ENCODE measurements around the gene ZC3H12C.

ZC3H12C gene

DNA sequence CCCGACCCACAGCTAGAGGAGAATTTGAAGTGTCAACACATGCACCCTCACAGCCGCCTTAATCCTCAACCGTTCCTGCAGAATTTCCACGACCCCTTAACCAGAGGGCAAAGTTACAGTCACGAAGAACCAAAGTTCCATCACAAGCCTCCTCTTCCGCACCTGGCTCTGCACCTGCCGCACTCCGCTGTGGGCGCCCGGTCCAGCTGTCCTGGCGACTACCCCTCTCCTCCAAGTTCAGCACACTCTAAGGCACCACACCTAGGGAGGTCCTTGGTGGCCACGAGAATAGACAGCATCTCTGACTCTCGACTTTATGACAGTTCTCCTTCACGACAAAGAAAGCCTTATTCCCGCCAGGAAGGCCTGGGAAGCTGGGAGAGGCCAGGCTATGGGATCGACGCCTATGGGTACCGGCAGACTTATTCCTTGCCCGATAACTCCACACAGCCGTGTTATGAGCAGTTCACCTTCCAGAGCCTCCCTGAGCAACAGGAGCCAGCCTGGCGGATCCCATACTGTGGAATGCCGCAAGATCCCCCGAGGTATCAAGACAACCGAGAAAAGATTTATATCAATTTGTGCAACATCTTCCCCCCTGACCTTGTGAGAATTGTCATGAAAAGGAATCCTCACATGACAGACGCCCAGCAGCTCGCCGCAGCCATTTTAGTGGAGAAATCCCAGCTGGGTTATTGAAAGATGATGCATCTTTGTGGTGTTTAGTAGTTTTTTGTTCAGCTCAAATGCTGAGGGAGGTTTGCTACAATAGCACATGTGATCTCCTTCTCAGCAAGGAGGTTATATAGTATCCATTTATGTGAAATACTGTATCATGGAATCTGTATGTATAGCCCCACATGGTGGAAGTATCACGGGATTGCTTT is 72.1 kb downstream of the ZC3H12C start:
- no peak for DNase-seq (ENCODE audit: low spot score)

DNA sequence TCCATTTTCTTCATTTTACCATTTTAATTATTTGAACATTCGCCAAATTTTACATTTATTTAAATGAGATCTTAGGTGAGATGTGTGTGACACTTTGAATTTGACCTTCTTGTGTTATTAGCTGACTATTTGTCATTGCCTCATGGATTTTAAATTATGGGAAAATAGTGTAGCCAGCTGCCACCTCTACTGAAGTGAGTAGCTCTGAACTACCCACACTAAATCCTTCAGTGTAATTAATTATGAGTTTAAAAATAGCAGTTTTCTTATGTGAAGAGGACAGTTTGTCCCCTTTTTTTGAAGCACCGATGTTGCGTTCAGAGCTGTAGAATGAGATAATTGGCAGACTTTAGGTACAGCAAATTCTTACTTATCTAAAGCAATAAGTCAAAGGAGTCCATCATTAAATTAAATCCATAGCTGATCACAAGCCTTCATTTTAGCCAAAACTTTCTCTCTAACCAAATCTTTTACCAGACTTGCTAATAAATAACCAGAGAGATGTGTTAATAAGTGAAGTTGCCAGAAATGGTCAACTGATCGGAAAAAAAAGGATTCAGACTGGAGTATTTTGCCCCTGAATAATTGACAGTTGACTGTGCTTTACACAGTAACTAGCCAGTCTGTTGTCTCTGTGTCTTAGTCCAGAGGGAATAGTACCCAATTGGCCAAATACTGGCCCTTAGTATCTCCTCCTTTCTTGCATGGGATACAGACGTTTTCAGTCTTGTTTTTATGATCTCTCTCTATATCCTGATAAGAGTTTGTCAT is 75.0 kb downstream of the ZC3H12C start:
- TF ChIP-seq, protein P1, sequence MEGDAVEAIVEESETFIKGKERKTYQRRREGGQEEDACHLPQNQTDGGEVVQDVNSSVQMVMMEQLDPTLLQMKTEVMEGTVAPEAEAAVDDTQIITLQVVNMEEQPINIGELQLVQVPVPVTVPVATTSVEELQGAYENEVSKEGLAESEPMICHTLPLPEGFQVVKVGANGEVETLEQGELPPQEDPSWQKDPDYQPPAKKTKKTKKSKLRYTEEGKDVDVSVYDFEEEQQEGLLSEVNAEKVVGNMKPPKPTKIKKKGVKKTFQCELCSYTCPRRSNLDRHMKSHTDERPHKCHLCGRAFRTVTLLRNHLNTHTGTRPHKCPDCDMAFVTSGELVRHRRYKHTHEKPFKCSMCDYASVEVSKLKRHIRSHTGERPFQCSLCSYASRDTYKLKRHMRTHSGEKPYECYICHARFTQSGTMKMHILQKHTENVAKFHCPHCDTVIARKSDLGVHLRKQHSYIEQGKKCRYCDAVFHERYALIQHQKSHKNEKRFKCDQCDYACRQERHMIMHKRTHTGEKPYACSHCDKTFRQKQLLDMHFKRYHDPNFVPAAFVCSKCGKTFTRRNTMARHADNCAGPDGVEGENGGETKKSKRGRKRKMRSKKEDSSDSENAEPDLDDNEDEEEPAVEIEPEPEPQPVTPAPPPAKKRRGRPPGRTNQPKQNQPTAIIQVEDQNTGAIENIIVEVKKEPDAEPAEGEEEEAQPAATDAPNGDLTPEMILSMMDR (IDR thresholded peaks at IDR 0.05; ENCODE audit: extremely low read depth, missing control alignments), result no peak
- no peak for DNase-seq (ENCODE audit: low spot score)

More for the DNA sequence above, 72.1 kb downstream of the ZC3H12C start:
- TF ChIP-seq, protein P1 (IDR thresholded peaks at IDR 0.05; ENCODE audit: extremely low read depth, missing control alignments), result no peak

DNA sequence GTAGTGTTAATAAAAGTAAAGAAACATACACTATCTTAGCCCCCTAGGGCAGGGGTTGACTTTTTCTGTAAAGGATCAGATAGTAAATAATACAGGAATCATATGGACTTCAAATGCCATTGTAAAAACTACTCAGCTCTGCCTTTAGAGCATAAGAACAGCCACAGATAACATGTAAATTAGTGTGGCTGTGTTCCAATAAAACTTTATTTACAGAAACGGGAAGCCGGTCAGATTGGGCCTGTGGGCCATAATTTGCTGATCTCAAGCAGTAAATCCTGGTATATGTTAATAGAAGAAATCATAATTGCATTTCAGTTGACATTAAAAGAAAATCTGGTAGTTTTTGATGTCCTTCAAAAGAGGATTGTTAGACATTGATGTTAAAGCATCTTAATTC is 76.5 kb downstream of the ZC3H12C start:
- no peak for DNase-seq (ENCODE audit: low spot score)
- TF ChIP-seq, protein P1 (IDR thresholded peaks at IDR 0.05; ENCODE audit: extremely low read depth, missing control alignments), result no peak

DNA sequence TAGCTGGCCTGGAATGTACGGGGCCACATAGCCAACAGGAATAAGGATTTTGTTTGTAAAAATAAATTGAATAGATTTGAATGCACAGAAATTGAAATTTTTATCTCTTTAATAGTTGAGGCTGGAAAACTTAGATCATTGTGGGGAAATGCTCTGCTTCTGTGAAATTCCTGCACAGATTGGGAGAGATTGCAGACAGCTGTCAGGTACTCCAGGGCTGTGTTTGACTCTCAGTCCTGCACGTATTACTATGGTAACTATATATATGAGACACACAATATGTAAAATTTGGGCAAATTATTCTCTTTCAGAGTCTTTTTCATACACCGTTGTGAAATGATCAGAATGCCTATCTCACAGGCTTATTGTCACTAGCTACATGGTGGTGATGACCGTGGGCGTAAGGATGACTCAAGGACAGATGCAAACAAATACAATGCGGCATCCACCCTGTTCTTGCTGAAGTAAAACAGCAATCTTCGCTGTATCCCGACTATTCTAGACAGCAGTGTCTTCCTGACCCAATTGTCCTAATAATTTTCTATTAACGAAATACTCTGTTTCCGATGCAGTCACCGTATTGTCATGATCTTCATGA is 79.4 kb downstream of the ZC3H12C start:
- TF ChIP-seq, protein P1 (IDR thresholded peaks at IDR 0.05; ENCODE audit: extremely low read depth, missing control alignments), result no peak
- DNase-seq (ENCODE audit: low spot score), result no peak

DNA sequence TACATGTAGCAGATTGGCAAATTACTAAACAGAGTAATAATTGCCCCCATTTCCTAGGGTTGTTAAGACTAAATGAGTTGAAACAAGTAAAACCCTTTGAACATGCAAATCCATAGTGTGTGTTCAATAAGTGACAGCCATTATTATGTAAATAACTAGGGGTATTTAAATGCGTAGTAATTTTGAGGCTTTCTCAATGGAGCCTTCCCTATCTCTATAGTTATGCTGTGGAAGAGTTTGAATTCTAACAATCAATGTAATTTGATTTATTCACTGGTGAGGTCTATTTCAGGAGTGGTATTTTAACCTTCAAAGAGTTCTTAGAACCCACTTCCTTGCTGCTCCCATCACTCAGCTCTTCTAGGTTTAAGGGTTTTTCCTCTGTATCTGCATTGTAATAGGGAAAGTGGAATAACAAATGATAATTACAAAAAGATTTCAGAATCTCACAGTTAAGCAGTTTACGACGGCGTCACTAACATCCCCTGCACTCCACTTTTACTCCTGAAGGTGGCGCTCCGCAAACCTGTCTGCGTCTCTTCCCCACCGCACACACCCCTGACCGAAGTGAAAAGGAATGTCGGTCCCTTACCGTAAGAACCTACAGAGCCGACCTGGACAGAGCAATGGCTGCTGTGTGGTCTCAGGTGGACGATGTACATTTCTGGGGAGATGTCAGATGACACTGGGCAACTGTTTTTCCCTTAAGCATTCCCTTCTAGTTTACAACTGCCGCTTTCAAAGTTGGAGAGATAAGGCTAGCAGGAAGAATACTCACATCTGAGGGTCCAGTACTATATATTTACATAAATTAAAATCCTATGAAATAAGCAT is 80.8 kb downstream of the ZC3H12C start:
- peak; percentile 54 for DNase-seq (ENCODE audit: low spot score)
- TF ChIP-seq, protein P1 (IDR thresholded peaks at IDR 0.05; ENCODE audit: extremely low read depth, missing control alignments), result peak; percentile 38

DNA sequence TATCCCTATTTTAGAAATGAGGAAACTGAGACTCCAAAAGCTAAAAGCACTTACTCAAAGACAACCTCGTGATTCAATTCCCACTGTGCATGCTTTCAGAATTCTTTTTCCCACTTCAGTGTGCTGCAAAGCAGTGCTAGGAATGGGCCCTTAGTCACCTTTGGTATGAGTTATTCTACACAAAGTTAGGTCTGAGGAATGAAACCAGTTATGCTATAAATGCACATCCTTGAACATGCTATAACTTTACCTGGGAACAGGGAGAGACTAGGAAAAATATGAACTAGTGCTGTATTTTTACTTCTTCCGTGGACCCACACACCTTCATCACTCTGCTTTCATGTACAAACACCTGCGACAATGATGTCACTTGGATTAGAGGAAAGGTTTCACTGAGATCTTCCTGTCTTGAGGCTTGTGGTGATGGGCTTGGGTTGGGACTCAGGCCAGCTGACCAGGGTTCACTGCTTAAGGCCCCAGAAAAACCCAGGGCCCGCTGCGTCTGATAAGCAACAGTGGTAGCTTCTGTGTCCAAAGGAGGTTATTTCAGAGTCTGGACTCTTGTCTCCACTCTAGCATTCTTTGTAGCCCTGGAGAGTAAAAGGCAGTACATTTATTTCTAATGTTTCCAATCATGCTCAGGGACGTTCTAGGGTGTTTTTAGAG is 81.6 kb downstream of the ZC3H12C start:
- TF ChIP-seq, protein P1 (IDR thresholded peaks at IDR 0.05; ENCODE audit: extremely low read depth, missing control alignments), result no peak
- no peak for DNase-seq (ENCODE audit: low spot score)
